ENCODE results near the gene SGSH.
A peak's percentile ranks its signal among the peaks of the same experiment; 100 is the strongest.
"Not testable (repeated sequence)": the region's sequence is repeated elsewhere in the genome, so short reads cannot be mapped to it uniquely, and the experiment has no call there.

Gene SGSH

DNA sequence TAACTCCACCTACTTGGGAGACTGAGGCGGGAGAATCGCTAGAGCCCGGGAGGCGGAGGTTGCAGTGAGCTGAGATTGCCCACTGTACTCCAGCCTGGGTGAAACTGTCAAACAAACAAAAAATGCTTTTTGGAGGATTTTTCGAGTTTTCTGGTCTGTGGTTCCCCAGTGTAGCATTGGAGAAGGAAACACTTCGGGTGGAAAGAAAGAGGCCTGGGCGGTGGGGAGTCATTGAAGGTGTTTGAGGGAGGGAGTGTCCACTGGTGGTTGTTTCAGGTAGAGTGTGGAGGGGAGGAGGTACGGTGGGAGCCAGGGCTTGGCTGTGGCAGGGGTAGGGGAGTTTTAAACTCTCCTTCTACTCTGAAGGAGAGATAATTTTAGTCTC lies 41.8 kb upstream of the SGSH start:
- peaks cover 37% of the 10 kb centered on the region for H3K4me1 ChIP-seq (ENCODE audit: control insufficient read depth, insufficient read depth, low read length)
- H3K36me3 ChIP-seq (ENCODE audit: control insufficient read depth in 2 of 2, insufficient read depth in 2 of 2, low read length in 2 of 2), result peaks cover 3 to 7% of the 10 kb centered on the region in 2 donors
- H3K27ac ChIP-seq (ENCODE audit: low read length), result peak overlapping the region; percentile 82
- H3K27me3 ChIP-seq (ENCODE audit: control insufficient read depth in 1 of 2, insufficient read depth in 2 of 2, low read length in 2 of 2), result no peaks in the 10 kb centered on the region
- peak overlapping the region in 1 of 2 donors; percentile 73 for H3K9ac ChIP-seq (ENCODE audit: low read length in 2 of 2)
- H3K9me3 ChIP-seq (ENCODE audit: control insufficient read depth in 2 of 2, low read length in 2 of 2), result no peaks in the 10 kb centered on the region
- peak overlapping the region; percentile 86 to 90 for H3K4me3 ChIP-seq (ENCODE audit: low read length in 2 of 2)

DNA sequence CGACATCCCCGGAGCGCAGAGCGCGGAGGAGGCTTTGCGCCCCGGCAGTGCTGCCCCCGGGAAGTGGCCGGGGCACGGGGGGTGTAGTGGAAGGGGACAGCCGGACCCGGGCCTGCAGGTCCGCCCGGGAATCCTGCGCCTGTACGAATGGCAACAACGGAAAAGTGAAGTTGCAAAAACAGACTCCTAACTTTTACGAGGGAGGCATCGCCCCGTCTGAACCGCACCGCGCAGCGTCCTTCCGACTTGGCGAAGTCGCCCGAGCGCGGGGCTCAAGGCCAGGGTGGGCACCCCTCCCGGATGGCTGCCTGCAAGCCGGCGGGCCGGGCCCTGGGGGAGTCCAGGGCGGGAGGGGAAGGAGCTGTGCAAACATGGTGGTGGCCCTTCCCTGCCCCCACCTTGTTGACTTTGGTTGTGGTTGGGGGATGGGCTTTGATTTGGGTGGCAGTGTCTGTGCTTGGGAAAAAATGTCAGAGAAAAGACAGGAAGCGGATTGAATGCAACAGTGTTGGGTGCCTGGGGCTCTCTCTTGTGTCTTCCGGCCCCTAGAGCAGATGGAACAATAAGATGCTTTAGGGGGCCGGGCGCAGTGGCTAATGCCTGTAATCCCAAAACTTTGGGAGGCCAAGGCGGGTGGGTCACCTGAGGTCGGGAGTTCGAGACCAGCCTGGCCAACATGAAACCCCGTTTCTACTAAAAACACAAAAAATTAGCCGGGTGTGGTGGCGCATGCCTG lies 41.2 kb upstream of the SGSH start:
- H3K36me3 ChIP-seq (ENCODE audit: control insufficient read depth in 2 of 2, insufficient read depth in 2 of 2, low read length in 2 of 2), result peaks cover 3 to 7% of the 10 kb centered on the region in 2 donors
- H3K4me1 ChIP-seq (ENCODE audit: control insufficient read depth, insufficient read depth, low read length), result peaks cover 37% of the 10 kb centered on the region
- no peaks in the 10 kb centered on the region for H3K9me3 ChIP-seq (ENCODE audit: control insufficient read depth in 2 of 2, low read length in 2 of 2)
- peak overlapping the region; percentile 86 to 90 for H3K4me3 ChIP-seq (ENCODE audit: low read length in 2 of 2)
- H3K9ac ChIP-seq (ENCODE audit: low read length in 2 of 2), result peak overlapping the region; percentile 73 to 75
- H3K27ac ChIP-seq (ENCODE audit: low read length), result peak overlapping the region; percentile 82
- H3K27me3 ChIP-seq (ENCODE audit: control insufficient read depth in 1 of 2, insufficient read depth in 2 of 2, low read length in 2 of 2), result no peaks in the 10 kb centered on the region

DNA sequence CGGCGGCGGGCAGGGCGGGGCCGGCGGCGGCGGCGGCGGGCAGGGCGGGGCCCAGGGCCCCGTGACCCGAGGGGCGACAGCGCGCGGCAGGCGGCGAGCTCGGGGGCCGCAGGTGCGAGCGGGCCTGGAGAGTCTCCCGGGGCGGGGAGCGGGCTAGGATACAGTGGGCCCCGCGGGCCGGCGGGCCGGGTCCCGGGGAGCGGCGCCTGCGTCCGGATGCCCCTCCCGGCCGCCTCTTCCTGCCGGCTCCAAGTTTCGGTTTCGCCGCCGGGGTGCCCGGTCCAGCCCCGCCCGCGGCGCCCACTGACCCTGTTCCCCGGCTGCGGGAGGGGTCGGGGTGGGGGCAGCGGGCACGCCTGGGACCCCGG lies 40.6 kb upstream of the SGSH start, which contains the start of gene RNF213:
RNF213 (plus strand) TSS at position 62 of the 368 bp plus-strand sequence. CDS start 2,830 bp downstream, outside the sequence.
- H3K9me3 ChIP-seq (ENCODE audit: control insufficient read depth in 2 of 2, low read length in 2 of 2), result no peaks in the 10 kb centered on the region
- peak within 1 kb of the TSS; percentile 73 to 75 for H3K9ac ChIP-seq (ENCODE audit: low read length in 2 of 2)
- H3K27ac ChIP-seq (ENCODE audit: low read length), result peak within 1 kb of the TSS; percentile 82
- no peaks in the 10 kb centered on the region for H3K27me3 ChIP-seq (ENCODE audit: control insufficient read depth in 1 of 2, insufficient read depth in 2 of 2, low read length in 2 of 2)
- H3K4me1 ChIP-seq (ENCODE audit: control insufficient read depth, insufficient read depth, low read length), result peaks cover 37% of the 10 kb centered on the region
- peaks cover 3 to 6% of the 10 kb centered on the region in 2 donors for H3K36me3 ChIP-seq (ENCODE audit: control insufficient read depth in 2 of 2, insufficient read depth in 2 of 2, low read length in 2 of 2)
- peak within 1 kb of the TSS; percentile 86 to 90 for H3K4me3 ChIP-seq (ENCODE audit: low read length in 2 of 2)

GRCh38 chr17:80260069-80260535 lies 40.0 kb upstream of the SGSH start:
- peak overlapping the region; percentile 58 to 75 for H3K4me3 ChIP-seq (ENCODE audit: low read length in 2 of 2)
- peaks cover 37% of the 10 kb centered on the region for H3K4me1 ChIP-seq (ENCODE audit: control insufficient read depth, insufficient read depth, low read length)
- no peaks in the 10 kb centered on the region for H3K36me3 ChIP-seq (ENCODE audit: control insufficient read depth in 2 of 2, insufficient read depth in 2 of 2, low read length in 2 of 2)
- no peaks in the 10 kb centered on the region for H3K9me3 ChIP-seq (ENCODE audit: control insufficient read depth in 2 of 2, low read length in 2 of 2)
- no peaks in the 10 kb centered on the region for H3K27me3 ChIP-seq (ENCODE audit: control insufficient read depth in 1 of 2, insufficient read depth in 2 of 2, low read length in 2 of 2)
- H3K9ac ChIP-seq (ENCODE audit: low read length in 2 of 2), result peak overlapping the region; percentile 67 to 72
- peak overlapping the region; percentile 58 for H3K27ac ChIP-seq (ENCODE audit: low read length)

DNA sequence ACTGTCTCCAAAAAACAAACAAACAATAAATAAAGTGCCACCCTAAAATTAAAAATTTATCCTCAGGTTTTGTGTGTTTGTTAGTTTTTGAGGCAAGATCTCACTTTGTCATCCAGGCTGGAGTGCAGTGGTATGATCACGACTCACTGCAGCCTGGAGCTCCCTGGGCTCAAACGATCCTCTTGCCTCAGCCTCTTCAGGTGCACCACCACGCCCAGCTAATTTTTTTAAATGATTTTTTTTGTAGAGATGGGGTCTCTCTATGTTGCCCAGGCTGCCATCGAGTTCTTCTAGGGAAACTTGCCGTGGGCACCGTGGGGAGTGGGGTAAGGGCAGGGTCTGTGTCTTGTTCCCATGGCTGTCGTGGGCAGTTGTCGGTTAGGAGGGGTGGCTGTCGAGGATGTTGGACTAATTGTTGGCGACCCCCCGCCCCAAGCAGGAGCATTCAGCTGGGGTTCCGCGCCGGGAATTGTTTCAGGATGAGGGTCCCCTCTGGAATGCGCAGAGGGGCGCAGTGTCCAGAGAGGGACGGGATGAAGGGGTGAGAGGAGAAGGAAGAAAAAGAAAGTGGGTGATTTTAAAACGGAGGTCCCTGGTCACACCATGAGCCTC lies 39.4 kb upstream of the SGSH start:
- no peaks in the 10 kb centered on the region for H3K27me3 ChIP-seq (ENCODE audit: control insufficient read depth in 1 of 2, insufficient read depth in 2 of 2, low read length in 2 of 2)
- H3K27ac ChIP-seq (ENCODE audit: low read length), result peak overlapping the region; percentile 58
- H3K4me1 ChIP-seq (ENCODE audit: control insufficient read depth, insufficient read depth, low read length), result peaks cover 37% of the 10 kb centered on the region
- no peaks in the 10 kb centered on the region for H3K9me3 ChIP-seq (ENCODE audit: control insufficient read depth in 2 of 2, low read length in 2 of 2)
- peak overlapping the region; percentile 58 to 75 for H3K4me3 ChIP-seq (ENCODE audit: low read length in 2 of 2)
- H3K9ac ChIP-seq (ENCODE audit: low read length in 2 of 2), result peak overlapping the region; percentile 67 to 72
- H3K36me3 ChIP-seq (ENCODE audit: control insufficient read depth in 2 of 2, insufficient read depth in 2 of 2, low read length in 2 of 2), result peaks cover 0 to 2% of the 10 kb centered on the region in 2 donors

- not testable (repeated sequence) for H3K36me3 ChIP-seq (ENCODE audit: control insufficient read depth in 2 of 2, insufficient read depth in 2 of 2, low read length in 2 of 2); H3K27ac ChIP-seq (ENCODE audit: low read length); H3K27me3 ChIP-seq (ENCODE audit: control insufficient read depth in 1 of 2, insufficient read depth in 2 of 2, low read length in 2 of 2); H3K9me3 ChIP-seq (ENCODE audit: control insufficient read depth in 2 of 2, low read length in 2 of 2); H3K9ac ChIP-seq (ENCODE audit: low read length in 2 of 2); H3K4me3 ChIP-seq (ENCODE audit: low read length in 2 of 2)
- H3K4me1 ChIP-seq (ENCODE audit: control insufficient read depth, insufficient read depth, low read length), result peaks cover 26% of the 10 kb centered on the region
Measured at GRCh38 chr17:80258296-80258695, 38.2 kb upstream of the SGSH start.

DNA sequence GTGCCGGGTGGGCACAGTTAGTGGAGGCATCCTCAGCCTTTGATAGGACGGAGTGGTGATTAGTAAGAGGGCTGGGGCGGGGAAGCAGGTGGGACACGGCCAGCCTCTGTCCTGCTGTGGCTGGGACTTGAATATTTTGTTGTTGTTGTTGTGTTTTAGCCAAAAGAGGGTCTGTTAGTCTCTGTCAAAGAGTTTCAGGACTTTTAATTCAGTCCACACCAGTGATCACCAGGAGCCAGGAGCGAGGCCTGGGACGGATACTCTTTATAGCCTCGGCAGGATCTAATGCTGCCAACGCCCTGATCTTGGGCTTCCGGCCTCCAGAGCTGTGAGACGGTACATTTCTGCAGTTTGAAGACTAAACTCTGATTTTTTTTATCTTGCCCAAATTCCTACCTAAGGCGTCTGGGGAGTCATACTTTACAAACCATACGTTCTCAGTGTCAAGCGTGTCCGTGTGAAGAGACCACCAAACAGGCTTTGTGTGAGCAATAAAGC lies 37.6 kb upstream of the SGSH start:
- Histone ChIP-seq H3K4me3 (ENCODE audit: low read length in 2 of 2) (no peak overlapping the region), H3K9me3 (ENCODE audit: control insufficient read depth in 2 of 2, low read length in 2 of 2) (no peaks in the 10 kb centered on the region), H3K9ac (ENCODE audit: low read length in 2 of 2) (no peak overlapping the region), H3K27me3 (ENCODE audit: control insufficient read depth in 1 of 2, insufficient read depth in 2 of 2, low read length in 2 of 2) (no peaks in the 10 kb centered on the region), H3K4me1 (ENCODE audit: control insufficient read depth, insufficient read depth, low read length) (peaks cover 21% of the 10 kb centered on the region), H3K27ac (ENCODE audit: low read length) (no peak overlapping the region), H3K36me3 (ENCODE audit: control insufficient read depth in 2 of 2, insufficient read depth in 2 of 2, low read length in 2 of 2) (peaks cover 3 to 5% of the 10 kb centered on the region in 2 donors)

DNA sequence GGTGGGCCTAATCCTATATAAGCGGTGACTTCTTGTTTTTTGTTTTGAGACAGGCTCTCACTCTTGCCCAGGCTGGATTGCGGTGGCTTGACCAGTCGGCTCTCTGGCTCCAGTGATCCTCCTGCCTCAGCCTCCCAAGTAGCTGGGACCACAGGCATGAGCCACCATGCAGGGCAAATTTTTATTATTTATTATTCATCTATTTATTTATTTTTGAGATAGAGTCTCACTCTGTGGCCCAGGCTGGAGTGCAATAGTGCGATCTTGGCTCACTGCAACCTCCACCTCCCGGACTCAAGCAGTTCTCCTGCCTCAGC lies 35.9 kb upstream of the SGSH start:
- Histone ChIP-seq H3K9ac (ENCODE audit: low read length in 2 of 2) (no peak overlapping the region), H3K27me3 (ENCODE audit: control insufficient read depth in 1 of 2, insufficient read depth in 2 of 2, low read length in 2 of 2) (no peaks in the 10 kb centered on the region), H3K9me3 (ENCODE audit: control insufficient read depth in 2 of 2, low read length in 2 of 2) (no peaks in the 10 kb centered on the region), H3K27ac (ENCODE audit: low read length) (no peak overlapping the region), H3K4me3 (ENCODE audit: low read length in 2 of 2) (no peak overlapping the region), H3K4me1 (ENCODE audit: control insufficient read depth, insufficient read depth, low read length) (peaks cover 7% of the 10 kb centered on the region), H3K36me3 (ENCODE audit: control insufficient read depth in 2 of 2, insufficient read depth in 2 of 2, low read length in 2 of 2) (peaks cover 6 to 18% of the 10 kb centered on the region in 2 donors)

DNA sequence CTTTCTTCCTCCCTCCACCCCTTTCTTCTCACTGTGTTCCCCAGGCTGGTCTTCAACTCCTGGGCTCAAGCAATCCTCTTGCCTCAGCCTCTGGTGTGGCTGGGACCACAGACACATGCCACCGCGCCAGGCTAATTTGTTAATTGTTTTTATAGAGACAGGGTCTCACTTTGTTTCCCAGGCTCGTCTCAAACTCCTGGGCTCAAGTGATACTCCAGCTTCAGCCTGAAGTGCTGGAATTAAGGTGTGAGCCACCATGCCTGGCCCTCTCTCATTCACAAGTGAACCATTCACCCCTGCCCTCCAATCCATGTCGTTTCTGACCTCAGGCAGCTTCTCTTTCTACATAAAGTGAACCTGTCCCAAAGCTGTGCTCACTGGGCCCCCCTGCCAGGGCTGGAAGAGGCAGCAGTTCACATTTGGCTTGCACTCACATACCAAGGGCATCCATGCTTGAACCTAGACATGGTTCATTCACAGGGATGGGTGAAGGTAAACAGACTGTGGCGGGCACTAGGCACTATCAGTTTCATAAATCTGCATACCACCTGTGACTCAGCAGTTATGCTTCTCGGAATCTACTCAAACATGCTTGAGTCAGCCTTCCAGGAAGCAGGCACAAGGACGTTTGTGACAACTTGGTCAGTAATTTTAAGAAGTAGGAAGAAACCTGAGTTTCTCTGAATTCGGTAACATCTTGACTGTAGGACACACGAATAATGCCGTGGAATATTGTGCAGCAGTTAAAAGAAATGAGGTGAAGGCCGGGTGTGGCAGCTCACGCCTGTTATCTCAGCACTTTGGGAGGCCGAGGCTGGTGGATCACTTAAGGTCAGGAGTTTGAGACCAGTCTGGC lies 34.5 kb upstream of the SGSH start:
- no peak overlapping the region for H3K4me3 ChIP-seq (ENCODE audit: low read length in 2 of 2)
- no peak overlapping the region for H3K27ac ChIP-seq (ENCODE audit: low read length)
- H3K9ac ChIP-seq (ENCODE audit: low read length in 2 of 2), result no peak overlapping the region

DNA sequence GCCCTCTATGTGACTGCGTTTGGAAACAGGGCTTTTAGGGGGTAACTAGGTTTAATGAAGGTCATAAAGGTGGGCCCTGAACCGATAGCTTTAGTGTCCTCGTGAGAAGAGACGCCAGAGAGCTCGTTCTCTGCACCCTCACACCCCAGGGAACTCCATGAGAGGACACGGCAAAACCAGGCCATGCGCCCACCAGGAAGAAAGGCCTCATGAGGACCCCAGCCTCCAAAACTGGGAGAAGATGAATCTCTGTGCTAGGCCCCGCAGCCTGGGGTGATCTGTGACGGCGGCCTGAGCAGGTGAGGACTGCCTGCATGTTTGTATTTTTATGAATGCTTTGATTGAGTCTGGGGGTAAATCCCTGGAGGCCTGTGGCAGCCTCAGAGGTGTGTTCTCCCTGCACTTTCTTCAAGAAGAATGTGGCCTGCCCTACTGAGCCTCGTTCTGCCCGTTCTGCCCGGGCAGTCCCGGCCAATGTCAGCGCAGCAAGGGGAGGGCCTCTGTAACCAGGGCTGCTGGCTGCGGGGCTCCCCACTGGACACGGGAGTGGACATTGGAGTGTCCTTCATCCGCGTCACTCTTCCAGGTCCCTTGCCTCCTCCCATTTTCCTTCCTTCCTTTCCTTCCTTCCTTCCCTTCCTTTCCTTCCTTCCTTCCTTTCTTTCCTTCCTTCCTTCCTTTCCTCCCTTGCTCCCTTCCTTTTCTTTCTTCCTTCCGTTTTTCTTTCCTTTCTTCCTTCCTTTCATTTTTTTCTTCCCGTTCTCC lies 33.7 kb upstream of the SGSH start:
- peaks cover 9 to 22% of the 10 kb centered on the region in 2 donors for H3K36me3 ChIP-seq (ENCODE audit: control insufficient read depth in 2 of 2, insufficient read depth in 2 of 2, low read length in 2 of 2)
- H3K27ac ChIP-seq (ENCODE audit: low read length), result no peak overlapping the region
- no peak overlapping the region for H3K9ac ChIP-seq (ENCODE audit: low read length in 2 of 2)
- H3K27me3 ChIP-seq (ENCODE audit: control insufficient read depth in 1 of 2, insufficient read depth in 2 of 2, low read length in 2 of 2), result no peaks in the 10 kb centered on the region
- H3K4me1 ChIP-seq (ENCODE audit: control insufficient read depth, insufficient read depth, low read length), result no peaks in the 10 kb centered on the region
- no peaks in the 10 kb centered on the region for H3K9me3 ChIP-seq (ENCODE audit: control insufficient read depth in 2 of 2, low read length in 2 of 2)
- no peak overlapping the region for H3K4me3 ChIP-seq (ENCODE audit: low read length in 2 of 2)

More for the DNA sequence above, 34.5 kb upstream of the SGSH start:
- H3K27me3 ChIP-seq (ENCODE audit: control insufficient read depth in 1 of 2, insufficient read depth in 2 of 2, low read length in 2 of 2), result no peaks in the 10 kb centered on the region
- H3K4me1 ChIP-seq (ENCODE audit: control insufficient read depth, insufficient read depth, low read length), result peaks cover under 1% of the 10 kb centered on the region
- H3K9me3 ChIP-seq (ENCODE audit: control insufficient read depth in 2 of 2, low read length in 2 of 2), result no peaks in the 10 kb centered on the region
- H3K36me3 ChIP-seq (ENCODE audit: control insufficient read depth in 2 of 2, insufficient read depth in 2 of 2, low read length in 2 of 2), result peaks cover 6 to 22% of the 10 kb centered on the region in 2 donors

Data from stomach smooth muscle (tissue), 2 donors.